ENCODE results near the gene MOSPD2. TPM values are rescaled to one million over a fixed set of nuclear protein-coding genes. Genes with fewer than 3 reads are reported as not detected.

The MOSPD2 gene
- total and polyA plus RNA-seq, 2 of the 8 experiments (the other 6 are each of a cell fraction or from before 2014, with no cell fraction given) = 4.5 to 12.1 TPM

GRCh38 chrX:14837155-14837554, 36.1 kb upstream of the MOSPD2 start:
- Histone ChIP-seq H3K56ac (replicated peaks; ENCODE audit: insufficient read length, low read depth, low read length) (no peak overlapping the region), H2BK15ac (ENCODE audit: low read length) (no peak overlapping the region), H2BK20ac (ENCODE audit: low read length) (no peak overlapping the region), H3K4me1 (replicated peaks in 1 of 4; ENCODE audit: control insufficient read depth in 3 of 4, insufficient read depth in 4 of 4, low read length in 3 of 4) (no peaks in the 10 kb centered on the region), H3K4ac (replicated peaks; ENCODE audit: insufficient read length, low read depth, low read length) (no peak overlapping the region), H4K20me1 (replicated peaks in 1 of 2; ENCODE audit: control insufficient read depth in 1 of 2, insufficient read depth in 2 of 2, low read length in 2 of 2) (no peaks in the 10 kb centered on the region), H3K4me2 (ENCODE audit: insufficient read depth in 1 of 2, low read depth in 2 of 2, low read length in 2 of 2) (no peak overlapping the region), H3K23ac (ENCODE audit: insufficient read length) (no peak overlapping the region), H3K79me1 (ENCODE audit: low read depth, low read length) (no peaks in the 10 kb centered on the region), H3K9me3 (ENCODE audit: insufficient read depth in 2 of 2, low read depth in 1 of 2, low read length in 1 of 2) (no peaks in the 10 kb centered on the region), H3K4me3 (ENCODE audit: extremely low read depth in 1 of 4, insufficient read depth in 2 of 4, low read depth in 3 of 4, low read length in 4 of 4) (no peak overlapping the region), H3K9ac (replicated peaks in 1 of 4; ENCODE audit: extremely low read depth in 1 of 4, low read depth in 3 of 4, low read length in 3 of 4) (no peak overlapping the region), H3K27me3 (replicated peaks in 1 of 4; ENCODE audit: control insufficient read depth in 3 of 4, extremely low read depth in 1 of 4, insufficient read depth in 3 of 4, low read length in 3 of 4) (no peaks in the 10 kb centered on the region), H3K18ac (ENCODE audit: extremely low read depth, low read length) (no peak overlapping the region), H3K36me3 (ENCODE audit: control insufficient read depth in 2 of 4, insufficient read depth in 4 of 4, low read length in 3 of 4) (peaks cover 0 to 17% (median 3%) of the 10 kb centered on the region in 4 experiments; a peak in 4 of 8 replicates), H3K79me2 (ENCODE audit: control insufficient read depth in 1 of 2, insufficient read depth in 2 of 2, low read length in 2 of 2) (no peaks in the 10 kb centered on the region), H2AK5ac (ENCODE audit: low read depth, low read length) (no peak overlapping the region), H3K14ac (ENCODE audit: insufficient read length) (no peak overlapping the region), H2BK120ac (replicated peaks; ENCODE audit: low read depth, low read length) (no peak overlapping the region), H2BK12ac (ENCODE audit: low read depth, low read length) (no peak overlapping the region), H2BK5ac (ENCODE audit: low read depth, low read length) (no peak overlapping the region), H2AFZ (ENCODE audit: low read length) (no peak overlapping the region), H3K27ac (ENCODE audit: low read depth, low read length) (no peak overlapping the region), H3K23me2 (ENCODE audit: low read depth, low read length) (no peaks in the 10 kb centered on the region), H4K5ac (ENCODE audit: insufficient read length, low read depth, low read length) (no peak overlapping the region), H4K8ac (ENCODE audit: extremely low read depth, insufficient read depth, low read length) (no peak overlapping the region), H4K91ac (replicated peaks; ENCODE audit: insufficient read length, low read length) (no peak overlapping the region)
- no peak for TF ChIP-seq SIX5 (IDR thresholded peaks at IDR 0.05; ENCODE audit: low read depth, low read length)
- no peak for TF ChIP-seq SIRT6 (IDR thresholded peaks at IDR 0.05; ENCODE audit: low read length)
- TF ChIP-seq SRF (IDR thresholded peaks at IDR 0.05; ENCODE audit: low read depth, low read length) = no peak
- TF ChIP-seq ASH2L (IDR thresholded peaks at IDR 0.05; ENCODE audit: low read length) = no peak
- no peak for DNase-seq (ENCODE audit: low read depth in 1 of 2, low spot score in 2 of 2)
- 92% methylated on average over 2 of the region's 2 CpGs; no CpG with 5 or more reads in 1 of the 2 experiments for WGBS, 2 experiments (ENCODE audit: extremely low coverage in 1 of 2, insufficient coverage in 1 of 2, insufficient read length in 1 of 2, insufficient replicate concordance in 2 of 2, low coverage in 1 of 2, low lambda C conversion rate in 2 of 2, missing lambda C conversion rate in 1 of 2)
- FAIRE-seq = no peak
- CTCF ChIA-PET (ENCODE audit: partially characterized antibody) = no interaction called here
- POLR2A ChIA-PET (ENCODE audit: partially characterized antibody) = no interaction called here

Measured in H1 (cell line).